Activated T-helper 1 cell treated with anti-CD3 and anti-CD28 coated beads, Interleukin-2, amount 50 U/mL, for 16 hours (primary cell): ENCODE results near the gene RNF151.

Experiments used
- DNase-seq, 2 donors: peaks; one replicate each; pipeline ENCODE4 v3.0.0-alpha.2; 2020; ENCODE audit warnings: low read depth in 1 of 2, low spot score in 1 of 2

RNF151 gene

GRCh38 chr16:1976216-1976520 lies 9.5 kb downstream of the RNF151 start:
- DNase-seq, result no peak

DNA sequence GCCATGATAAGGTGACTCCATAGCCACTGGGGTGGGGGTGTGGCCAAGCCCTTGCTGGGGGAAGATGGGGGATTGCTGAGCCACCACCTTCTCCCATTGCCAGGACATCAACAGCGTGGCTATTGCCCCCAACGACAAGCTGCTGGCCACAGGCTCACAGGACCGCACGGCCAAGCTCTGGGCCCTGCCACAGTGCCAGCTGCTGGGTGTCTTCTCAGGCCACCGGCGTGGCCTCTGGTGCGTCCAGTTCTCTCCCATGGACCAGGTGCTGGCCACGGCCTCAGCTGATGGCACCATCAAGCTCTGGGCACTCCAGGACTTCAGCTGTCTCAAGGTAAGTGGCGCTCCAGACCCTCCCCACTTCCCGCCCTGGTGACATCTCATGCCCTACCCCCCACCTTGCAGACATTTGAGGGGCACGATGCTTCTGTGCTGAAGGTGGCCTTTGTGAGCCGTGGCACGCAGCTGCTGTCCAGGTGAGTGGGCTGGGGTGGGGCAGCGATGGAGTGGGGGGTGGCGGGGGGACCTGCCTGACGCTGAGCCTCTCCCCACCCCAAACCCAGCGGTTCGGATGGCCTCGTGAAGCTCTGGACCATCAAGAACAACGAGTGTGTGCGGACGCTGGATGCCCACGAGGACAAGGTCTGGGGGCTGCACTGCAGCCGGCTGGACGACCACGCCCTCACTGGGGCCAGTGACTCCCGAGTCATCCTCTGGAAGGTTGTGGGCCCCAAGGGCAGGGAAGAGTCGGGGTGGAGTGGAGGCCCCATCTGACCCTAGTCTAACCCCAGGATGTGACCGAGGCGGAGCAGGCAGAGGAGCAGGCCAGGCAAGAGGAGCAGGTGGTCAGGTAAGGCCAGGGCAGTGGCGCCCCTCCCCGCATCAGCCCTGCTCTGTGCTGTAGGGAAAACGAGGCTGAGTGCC lies 10.6 kb downstream of the RNF151 start:
- DNase-seq, result no peak

- no peak for DNase-seq
Observed at GRCh38 chr16:1977875-1978268, 11.2 kb downstream of the RNF151 start.

- no peak for DNase-seq
Observed at GRCh38 chr16:1978476-1979120, 11.9 kb downstream of the RNF151 start.

- DNase-seq, result no peak
Observed at GRCh38 chr16:1979271-1980029, 12.8 kb downstream of the RNF151 start.

- DNase-seq, result no peak
Observed at GRCh38 chr16:1980030-1980769, 13.5 kb downstream of the RNF151 start.

GRCh38 chr16:1980770-1981087 lies 14.1 kb downstream of the RNF151 start:
- DNase-seq, result no peak

GRCh38 chr16:1981398-1981836 lies 14.8 kb downstream of the RNF151 start, which contains the start of gene NOXO1:
NOXO1 (minus strand) TSS chr16:1981469; CDS start chr16:1981179, 290 bp downstream.
- DNase-seq, result no peak

DNA sequence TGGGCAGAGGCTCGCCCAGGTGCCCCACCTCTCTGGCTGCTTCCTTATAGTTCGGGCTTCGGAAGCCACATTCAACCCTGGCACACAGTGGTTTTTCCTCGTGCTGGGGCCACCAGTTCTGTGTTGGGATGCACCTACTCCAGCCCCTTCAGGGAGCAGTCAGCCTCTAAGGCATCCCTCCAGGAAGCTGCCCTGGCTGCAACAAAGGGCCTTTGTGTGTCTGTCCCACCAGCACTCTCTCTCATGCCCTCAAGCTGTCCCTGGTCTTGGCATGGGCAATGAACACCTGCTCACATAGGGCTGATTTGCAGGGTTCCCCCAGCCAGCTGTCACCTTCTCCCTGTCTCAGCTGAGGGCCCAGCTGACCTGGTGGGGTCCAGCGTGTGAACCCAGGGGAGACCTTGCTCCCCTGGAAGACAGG lies 15.4 kb downstream of the RNF151 start:
- DNase-seq, result no peak

- DNase-seq, result no peak
Observed at GRCh38 chr16:1982991-1983543, 16.4 kb downstream of the RNF151 start.

DNA sequence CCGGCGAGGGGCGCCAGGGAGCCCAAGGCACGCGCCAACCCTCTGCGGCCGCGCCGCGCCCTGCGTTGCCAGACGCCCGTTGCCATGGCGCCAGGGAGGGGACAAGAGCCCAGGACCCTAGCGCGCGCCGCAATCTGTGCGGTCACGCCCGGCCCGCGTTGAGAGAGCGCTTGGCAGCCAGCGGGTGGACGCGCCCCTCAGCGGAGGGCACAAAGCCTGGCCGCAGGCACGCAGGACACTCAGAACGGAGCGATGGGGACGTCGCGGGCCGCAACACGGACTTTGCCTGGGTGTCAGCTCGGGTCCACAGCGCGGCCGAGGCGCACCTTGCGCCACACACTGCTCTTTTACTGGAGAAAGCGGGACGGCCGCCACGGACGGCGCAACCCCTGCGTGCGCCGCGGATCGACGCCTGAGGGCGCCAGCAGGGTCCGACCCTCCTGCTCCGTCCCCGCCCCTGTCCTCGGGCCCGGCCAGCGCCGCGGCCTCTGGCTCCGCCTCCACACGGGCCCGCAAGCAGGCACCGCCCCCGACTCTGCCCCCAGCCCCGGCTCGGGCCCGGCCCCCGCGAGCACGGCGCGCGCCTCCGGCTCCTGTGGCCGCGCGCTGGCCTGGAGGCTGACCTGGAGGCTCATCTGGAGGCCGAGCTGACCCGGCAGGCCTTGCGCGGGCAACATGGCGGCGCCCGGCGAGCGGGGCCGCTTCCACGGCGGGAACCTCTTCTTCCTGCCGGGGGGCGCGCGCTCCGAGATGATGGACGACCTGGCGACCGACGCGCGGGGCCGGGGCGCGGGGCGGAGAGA lies 17.1 kb downstream of the RNF151 start, which contains the start of gene GFER:
TSS of gene GFER (plus strand) at position 650 of the 803 bp plus-strand sequence. CDS start at position 676, 26 bp downstream.
- DNase-seq, result peak in 1 of 2 donors; percentile 58

- no peak for DNase-seq
Observed at GRCh38 chr16:1984347-1985225, 17.9 kb downstream of the RNF151 start.

GRCh38 chr16:1985466-1986150 lies 19.0 kb downstream of the RNF151 start:
- no peak for DNase-seq

DNA sequence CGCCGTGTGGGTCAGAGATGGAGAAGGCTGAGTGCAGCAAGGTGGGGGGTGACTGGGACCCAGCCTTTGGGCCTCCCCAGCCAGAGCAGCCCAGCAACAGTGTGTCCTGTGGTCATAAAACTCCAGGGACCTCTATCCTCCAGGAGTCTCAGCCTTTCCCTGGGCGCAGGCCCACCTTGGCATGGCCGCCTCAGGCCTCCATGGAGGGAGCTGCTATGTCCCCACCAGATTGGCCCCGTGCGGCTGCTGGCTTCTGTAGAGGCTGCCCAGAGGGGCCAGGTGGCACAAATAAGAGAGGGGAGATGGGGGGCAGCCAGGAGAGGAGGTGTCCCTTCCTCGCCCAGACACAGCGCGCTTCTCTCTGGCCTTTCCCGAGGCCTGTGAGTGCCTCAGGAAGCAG lies 20.5 kb downstream of the RNF151 start:
- no peak for DNase-seq

DNA sequence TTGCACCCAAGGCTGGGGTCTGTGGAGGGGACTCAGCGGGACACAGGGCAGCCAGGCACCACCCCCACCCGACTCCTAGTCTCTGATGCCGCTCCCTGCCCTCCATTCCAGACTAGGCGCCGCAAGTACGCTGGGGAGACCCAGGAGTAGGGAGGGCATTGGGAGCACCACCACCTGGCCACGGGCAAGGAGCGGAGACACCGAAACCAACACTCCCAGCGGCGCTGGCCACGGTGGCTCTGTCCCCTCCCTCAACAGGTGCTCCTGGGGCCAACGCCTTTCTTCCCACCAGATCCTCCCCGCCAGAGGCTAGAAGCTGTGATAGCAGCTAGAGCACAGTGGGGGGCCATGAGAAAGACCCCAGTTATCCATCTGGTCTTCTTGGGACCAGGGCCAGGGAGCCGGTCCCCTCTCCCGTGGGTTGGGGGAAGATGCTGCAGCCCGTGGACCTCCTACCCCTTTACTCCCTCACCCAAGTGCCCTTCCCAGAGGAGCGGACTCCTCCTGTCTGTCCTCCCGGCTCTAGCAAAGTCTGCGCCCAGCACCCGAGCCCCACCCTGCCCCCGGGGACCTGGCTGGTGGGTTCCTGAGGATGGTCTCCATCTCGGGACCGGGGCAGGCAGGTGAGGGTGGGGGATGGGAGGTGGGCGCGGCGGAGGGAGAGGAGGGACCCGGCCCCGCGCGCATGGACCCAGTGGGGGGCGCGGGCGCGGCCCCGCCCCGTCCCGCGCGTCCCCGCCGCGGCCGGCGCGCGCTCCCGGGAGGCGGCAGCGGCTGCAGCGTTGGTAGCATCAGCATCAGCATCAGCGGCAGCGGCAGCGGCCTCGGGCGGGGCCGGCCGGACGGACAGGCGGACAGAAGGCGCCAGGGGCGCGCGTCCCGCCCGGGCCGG lies 22.8 kb downstream of the RNF151 start, which contains the start of gene SYNGR3:
TSS of gene SYNGR3 (plus strand) at position 762 of the 892 bp plus-strand sequence. CDS start 133 bp downstream, outside the sequence.
- no peak for DNase-seq

GRCh38 chr16:1990101-1990350 lies 23.4 kb downstream of the RNF151 start:
- no peak for DNase-seq

GRCh38 chr16:1990351-1991134 lies 23.9 kb downstream of the RNF151 start:
- no peak for DNase-seq
